K562 (cell line): ENCODE data around the gene SAP30BP. TPM values are rescaled to one million over a fixed set of nuclear protein-coding genes. Genes with fewer than 3 reads are reported as not detected.

ENCODE experiments used
- BACH1 ChIP-seq: fragments of 200-800 bp; sonication (Bioruptor generic); IDR thresholded peaks from 2 replicates; pipeline ENCODE4 v1.6.1; 2016; ENCODE audit warnings: missing genetic modification characterization, missing compliant biosample characterization
- SIX5 ChIP-seq, 2 experiments: IDR thresholded peaks; 2 replicates each; pipeline ENCODE4 v1.6.1; 2011; ENCODE audit warnings: low read length in 2 of 2, borderline replicate concordance in 1 of 2, low read depth in 1 of 2, mild to moderate bottlenecking in 1 of 2, moderate library complexity in 1 of 2; ENCODE audit not compliant: insufficient read depth in 1 of 2
- ZFP30 ChIP-seq: fragments of 250-450 bp; sonication (Bioruptor Pico); IDR thresholded peaks from 2 replicates; pipeline ENCODE4 v1.8.0; 2022; ENCODE audit warnings: moderate library complexity, mild to moderate bottlenecking, inconsistent platforms, borderline replicate concordance
- ZNF3 ChIP-seq: fragments of 250-450 bp; sonication (Bioruptor Pico); IDR thresholded peaks from 2 replicates; pipeline ENCODE4 v1.5.0; 2021; ENCODE audit warnings: mild to moderate bottlenecking, moderate library complexity
- ZNF639 ChIP-seq, 2 experiments: fragments of 200-800 bp in 1 of 2; sonication (Bioruptor generic) in 1 of 2; sonication (generic) in 1 of 2; formaldehyde crosslinking in 1 of 2; IDR thresholded peaks in 1 of 2; conservative IDR thresholded peaks in 1 of 2; 2 replicates each; pipeline versions ENCODE4 v1.5.0 to v1.6.1; 2016 to 2020; ENCODE audit warnings: missing compliant biosample characterization in 1 of 2, missing genetic modification characterization in 1 of 2, missing genetic modification reagents in 1 of 2
- polyA plus RNA-seq, 8 experiments: library from polyadenylated mRNA; depleted of rRNA in 4 of 8; stranded (reverse) in 5 of 8; unstranded in 3 of 8; fragments of >200 nt; fragmentation: Nextera tagmentation in 2 of 8; fragmentation: Illumina TruSeq in 1 of 8; extraction: Ambion mirVana in 2 of 8; extraction: Trizol in 1 of 8; gene quantifications; 2 replicates each; pipeline versions ENCODE4 v1.2.1 to v1.2.3, GENCODE V29; 2011 to 2014; ENCODE audit warnings: inconsistent platforms in 1 of 8, missing spikeins in 1 of 8
- total RNA-seq, 7 experiments: library from RNA; depleted of rRNA in 6 of 7; stranded (reverse); fragments of >200 nt in 6 of 7; fragmentation: Illumina TruSeq in 2 of 7; extraction: Trizol in 2 of 7; gene quantifications; 2 replicates each; pipeline versions ENCODE4 v1.2.1 to v1.2.3, GENCODE V29; 2011 to 2021; ENCODE audit warnings: low replicate concordance in 1 of 7
- TF ChIP-seq, protein P1 (sequence below): fragments of 250-450 bp; sonication (Bioruptor Pico); IDR thresholded peaks from 2 replicates; pipeline ENCODE4 v1.4.0; 2020

Gene SAP30BP
- total and polyA plus RNA-seq, 9 of the 15 experiments (the other 6 are each of a cell fraction or from before 2014, with no cell fraction given), result 45.3 to 154 (median 71.7) TPM

DNA sequence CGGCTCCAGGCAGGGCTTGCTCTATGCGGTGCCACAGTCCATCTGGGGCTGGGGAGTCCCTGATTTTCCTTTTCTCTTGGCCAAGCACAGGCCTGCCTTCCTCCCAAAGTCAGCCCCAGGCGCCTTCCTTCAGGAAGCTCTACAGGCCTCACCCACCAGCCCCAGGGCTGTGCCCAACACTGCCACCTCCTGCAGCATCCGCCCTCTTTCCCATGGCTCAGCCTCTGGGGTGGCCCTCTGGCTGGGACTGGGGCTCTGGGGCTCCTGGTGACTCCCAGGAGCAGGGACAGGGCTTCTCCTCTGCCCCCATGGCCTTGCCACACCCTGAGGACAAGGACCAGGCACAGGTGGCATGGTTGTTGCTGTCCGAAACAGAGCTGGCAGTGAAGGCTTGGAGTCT, 54.9 kb downstream of the SAP30BP start (continued):
- TF ChIP-seq SIX5 (IDR thresholded peaks at IDR 0.05; ENCODE audit: borderline replicate concordance in 1 of 2, insufficient read depth in 1 of 2, low read depth in 1 of 2, low read length in 2 of 2) (no peak), ZNF3 (no peak), BACH1 (tag) (no peak), ZFP30 (CRISPR knock-in tag) (no peak), ZNF639 (CRISPR knock-in tag; conservative IDR thresholded peaks at IDR 0.05 in 1 of 2, IDR thresholded peaks at IDR 0.05 in 1 of 2) (no peak)
- TF ChIP-seq, protein P1, sequence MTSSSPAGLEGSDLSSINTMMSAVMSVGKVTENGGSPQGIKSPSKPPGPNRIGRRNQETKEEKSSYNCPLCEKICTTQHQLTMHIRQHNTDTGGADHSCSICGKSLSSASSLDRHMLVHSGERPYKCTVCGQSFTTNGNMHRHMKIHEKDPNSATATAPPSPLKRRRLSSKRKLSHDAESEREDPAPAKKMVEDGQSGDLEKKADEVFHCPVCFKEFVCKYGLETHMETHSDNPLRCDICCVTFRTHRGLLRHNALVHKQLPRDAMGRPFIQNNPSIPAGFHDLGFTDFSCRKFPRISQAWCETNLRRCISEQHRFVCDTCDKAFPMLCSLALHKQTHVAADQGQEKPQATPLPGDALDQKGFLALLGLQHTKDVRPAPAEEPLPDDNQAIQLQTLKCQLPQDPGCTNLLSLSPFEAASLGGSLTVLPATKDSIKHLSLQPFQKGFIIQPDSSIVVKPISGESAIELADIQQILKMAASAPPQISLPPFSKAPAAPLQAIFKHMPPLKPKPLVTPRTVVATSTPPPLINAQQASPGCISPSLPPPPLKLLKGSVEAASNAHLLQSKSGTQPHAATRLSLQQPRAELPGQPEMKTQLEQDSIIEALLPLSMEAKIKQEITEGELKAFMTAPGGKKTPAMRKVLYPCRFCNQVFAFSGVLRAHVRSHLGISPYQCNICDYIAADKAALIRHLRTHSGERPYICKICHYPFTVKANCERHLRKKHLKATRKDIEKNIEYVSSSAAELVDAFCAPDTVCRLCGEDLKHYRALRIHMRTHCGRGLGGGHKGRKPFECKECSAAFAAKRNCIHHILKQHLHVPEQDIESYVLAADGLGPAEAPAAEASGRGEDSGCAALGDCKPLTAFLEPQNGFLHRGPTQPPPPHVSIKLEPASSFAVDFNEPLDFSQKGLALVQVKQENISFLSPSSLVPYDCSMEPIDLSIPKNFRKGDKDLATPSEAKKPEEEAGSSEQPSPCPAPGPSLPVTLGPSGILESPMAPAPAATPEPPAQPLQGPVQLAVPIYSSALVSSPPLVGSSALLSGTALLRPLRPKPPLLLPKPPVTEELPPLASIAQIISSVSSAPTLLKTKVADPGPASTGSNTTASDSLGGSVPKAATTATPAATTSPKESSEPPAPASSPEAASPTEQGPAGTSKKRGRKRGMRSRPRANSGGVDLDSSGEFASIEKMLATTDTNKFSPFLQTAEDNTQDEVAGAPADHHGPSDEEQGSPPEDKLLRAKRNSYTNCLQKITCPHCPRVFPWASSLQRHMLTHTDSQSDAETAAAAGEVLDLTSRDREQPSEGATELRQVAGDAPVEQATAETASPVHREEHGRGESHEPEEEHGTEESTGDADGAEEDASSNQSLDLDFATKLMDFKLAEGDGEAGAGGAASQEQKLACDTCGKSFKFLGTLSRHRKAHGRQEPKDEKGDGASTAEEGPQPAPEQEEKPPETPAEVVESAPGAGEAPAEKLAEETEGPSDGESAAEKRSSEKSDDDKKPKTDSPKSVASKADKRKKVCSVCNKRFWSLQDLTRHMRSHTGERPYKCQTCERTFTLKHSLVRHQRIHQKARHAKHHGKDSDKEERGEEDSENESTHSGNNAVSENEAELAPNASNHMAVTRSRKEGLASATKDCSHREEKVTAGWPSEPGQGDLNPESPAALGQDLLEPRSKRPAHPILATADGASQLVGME (CRISPR knock-in tag), result no peak
- TF ChIP-seq, all 486 proteins: peak for 0
